Activated CD8-positive, alpha-beta memory T cell treated with anti-CD3 and anti-CD28 coated beads, Interleukin-2, amount 10 ng/mL, durations not matched to agents 7 days and 5 days (primary cell): ENCODE results near the gene UBR4. TPM values are rescaled to one million over a fixed set of nuclear protein-coding genes. Genes with fewer than 3 reads are reported as not detected.

Source experiments
- ATAC-seq: fragments of 150-1000 bp; cut with Tn5 transposase; one replicate; pipeline ENCODE4 v1.10.0; 2021; ENCODE audit warnings: moderate library complexity
- CTCF ChIA-PET: fragments of 350-600 bp; sonication (Branson Sonifier 250); formaldehyde crosslinking; loops from one replicate; lab custom pipeline; 2021; ENCODE audit warnings: antibody characterized with exemption; lab: Charles Lee
- DNase-seq: peaks from one replicate; pipeline ENCODE4 v3.0.0-alpha.2; 2020
- H3K27ac Mint-ChIP-seq: one replicate; pipeline ENCODE4 v1.8.0; 2021; ENCODE audit warnings: mild to moderate bottlenecking, mixed read lengths
- H3K27me3 Mint-ChIP-seq: one replicate; pipeline ENCODE4 v1.8.0; 2021; ENCODE audit warnings: mixed read lengths
- H3K36me3 Mint-ChIP-seq: one replicate; pipeline ENCODE4 v1.8.0; 2021; ENCODE audit warnings: mild to moderate bottlenecking, mixed read lengths
- H3K4me1 Mint-ChIP-seq: one replicate; pipeline ENCODE4 v1.8.0; 2021; ENCODE audit warnings: mixed read lengths
- H3K4me3 Mint-ChIP-seq: one replicate; pipeline ENCODE4 v1.8.0; 2021; ENCODE audit warnings: mild to moderate bottlenecking, moderate library complexity, mixed read lengths
- H3K9me3 Mint-ChIP-seq: one replicate; pipeline ENCODE4 v1.8.0; 2022; ENCODE audit warnings: low read depth, mixed read lengths
- total RNA-seq, 2 experiments: library from RNA; stranded (reverse); gene quantifications; one replicate each; pipeline ENCODE4 v1.2.3, GENCODE V29; 2021

UBR4 gene
- total RNA-seq, 2 experiments from 2014 or later: 140 to 144 TPM

DNA sequence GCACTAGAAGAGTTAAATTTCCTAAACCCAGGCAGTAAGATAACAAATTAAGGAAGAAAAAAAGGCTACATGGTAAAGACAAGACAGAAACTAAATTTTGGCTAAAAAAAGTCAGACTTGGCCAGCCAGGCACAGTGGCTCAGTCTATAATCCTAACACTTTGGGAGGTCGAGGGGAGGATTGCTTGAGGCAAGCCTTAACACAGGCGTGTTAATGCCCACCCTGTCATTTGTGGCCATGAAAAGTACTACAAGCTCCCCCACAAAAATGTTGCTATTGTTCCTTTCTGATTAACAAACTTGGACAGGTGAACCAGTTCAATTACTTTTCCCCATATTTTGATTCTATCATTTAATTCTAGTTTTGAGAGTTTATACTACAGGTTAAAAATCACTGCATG is 32.3 kb downstream of the UBR4 start:
- H3K4me3 Mint-ChIP-seq: no peak overlapping the region
- peaks cover 22% of the 10 kb centered on the region for H3K4me1 Mint-ChIP-seq
- no peaks in the 10 kb centered on the region for H3K27me3 Mint-ChIP-seq
- ATAC-seq (no peak), DNase-seq (no peak)
- H3K9me3 Mint-ChIP-seq: no peaks in the 10 kb centered on the region
- CTCF ChIA-PET: interaction anchor here (1.0 to 4.0 kb wide), 5 partner anchors 12 to 93 kb away, joined by 3 to 39 read pairs (median 3); no protein-coding TSS in a partner anchor
- peaks cover 60% of the 10 kb centered on the region for H3K36me3 Mint-ChIP-seq
- no peak overlapping the region for H3K27ac Mint-ChIP-seq

GRCh38 chr1:19169642-19170041 is 40.4 kb downstream of the UBR4 start:
- Mint-ChIP-seq H3K36me3 (peaks cover 68% of the 10 kb centered on the region), H3K27ac (no peak overlapping the region), H3K4me3 (no peak overlapping the region), H3K4me1 (peaks cover 10% of the 10 kb centered on the region), H3K9me3 (no peaks in the 10 kb centered on the region), H3K27me3 (no peaks in the 10 kb centered on the region)
- DNase-seq (no peak), ATAC-seq (no peak)
- CTCF ChIA-PET: interaction anchor here (1.5 kb wide), 1 partner anchor 10 kb away, joined by 5 read pairs; no protein-coding TSS in a partner anchor

DNA sequence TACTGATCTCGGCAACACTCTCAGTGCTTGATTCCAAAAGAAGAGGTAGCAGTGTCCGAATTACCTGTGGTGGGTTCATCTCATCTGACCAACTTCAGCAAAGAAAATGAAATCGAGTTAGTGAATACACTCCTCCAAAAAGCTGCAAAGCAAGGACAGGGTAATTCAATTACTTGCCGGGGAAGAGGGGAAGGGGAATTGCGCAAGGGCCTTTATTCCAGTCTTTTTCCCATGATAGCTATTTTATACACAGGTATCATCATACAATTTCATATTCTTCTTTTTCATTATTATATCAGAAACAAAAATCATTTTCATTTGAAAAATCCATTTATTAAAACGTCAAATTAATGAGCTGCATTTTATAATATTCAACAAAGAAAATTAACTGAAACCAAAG is 42.9 kb downstream of the UBR4 start:
- H3K27me3 Mint-ChIP-seq: no peaks in the 10 kb centered on the region
- ATAC-seq (no peak), DNase-seq (no peak)
- no peak overlapping the region for H3K27ac Mint-ChIP-seq
- CTCF ChIA-PET: interaction anchor here (1.0 kb wide), 1 partner anchor 254 kb away, joined by 3 read pairs; no protein-coding TSS in a partner anchor
- H3K4me3 Mint-ChIP-seq: no peak overlapping the region
- H3K4me1 Mint-ChIP-seq: peaks cover 10% of the 10 kb centered on the region
- H3K9me3 Mint-ChIP-seq: no peaks in the 10 kb centered on the region
- peaks cover 65% of the 10 kb centered on the region for H3K36me3 Mint-ChIP-seq

GRCh38 chr1:19166066-19166465 is 44.0 kb downstream of the UBR4 start:
- Mint-ChIP-seq H3K27ac (peak overlapping the region; percentile 23), H3K9me3 (no peaks in the 10 kb centered on the region), H3K4me3 (no peak overlapping the region), H3K36me3 (peaks cover 66% of the 10 kb centered on the region), H3K4me1 (peaks cover 10% of the 10 kb centered on the region), H3K27me3 (no peaks in the 10 kb centered on the region)
- CTCF ChIA-PET: interaction anchor here (1.0 to 1.4 kb wide), 2 partner anchors 13 to 22 kb away, joined by 3 to 4 read pairs; no protein-coding TSS in a partner anchor
- ATAC-seq (no peak), DNase-seq (no peak)

DNA sequence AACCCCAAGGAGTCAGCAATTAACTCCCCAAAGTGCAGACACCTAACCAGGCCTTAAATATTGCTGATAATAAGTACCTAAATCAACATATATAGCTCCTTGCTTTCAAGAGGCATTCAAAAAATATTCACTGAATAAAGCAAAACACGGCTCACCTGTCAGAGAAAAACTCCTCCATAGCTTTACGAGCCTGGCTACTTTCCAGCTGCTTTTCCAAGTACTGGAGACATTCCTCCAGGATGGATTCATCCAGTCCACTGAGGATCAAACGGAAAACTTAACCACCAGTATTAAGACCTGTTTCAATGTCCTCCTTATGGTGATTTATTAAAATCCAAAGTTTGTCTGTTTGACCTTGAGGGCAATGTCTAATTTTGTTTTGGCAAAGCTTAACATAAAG is 44.6 kb downstream of the UBR4 start:
- CTCF ChIA-PET: interaction anchor here (0.7 to 1.4 kb wide), 2 partner anchors 13 to 15 kb away, joined by 3 to 4 read pairs; no protein-coding TSS in a partner anchor
- Mint-ChIP-seq H3K9me3 (no peaks in the 10 kb centered on the region), H3K4me1 (peaks cover 10% of the 10 kb centered on the region), H3K36me3 (peaks cover 69% of the 10 kb centered on the region), H3K27me3 (no peaks in the 10 kb centered on the region), H3K4me3 (no peak overlapping the region), H3K27ac (no peak overlapping the region)
- ATAC-seq (no peak), DNase-seq (no peak)

GRCh38 chr1:19164274-19165015 is 45.6 kb downstream of the UBR4 start:
- Mint-ChIP-seq H3K27me3 (no peaks in the 10 kb centered on the region), H3K9me3 (no peaks in the 10 kb centered on the region), H3K27ac (peak overlapping the region; percentile 37), H3K36me3 (peaks cover 74% of the 10 kb centered on the region), H3K4me1 (peaks cover 2% of the 10 kb centered on the region), H3K4me3 (no peak overlapping the region)
- CTCF ChIA-PET: interaction anchor here (0.7 to 1.0 kb wide), 3 partner anchors 12 to 77 kb away, joined by 3 read pairs; no protein-coding TSS in a partner anchor
- DNase-seq (no peak), ATAC-seq (no peak)

DNA sequence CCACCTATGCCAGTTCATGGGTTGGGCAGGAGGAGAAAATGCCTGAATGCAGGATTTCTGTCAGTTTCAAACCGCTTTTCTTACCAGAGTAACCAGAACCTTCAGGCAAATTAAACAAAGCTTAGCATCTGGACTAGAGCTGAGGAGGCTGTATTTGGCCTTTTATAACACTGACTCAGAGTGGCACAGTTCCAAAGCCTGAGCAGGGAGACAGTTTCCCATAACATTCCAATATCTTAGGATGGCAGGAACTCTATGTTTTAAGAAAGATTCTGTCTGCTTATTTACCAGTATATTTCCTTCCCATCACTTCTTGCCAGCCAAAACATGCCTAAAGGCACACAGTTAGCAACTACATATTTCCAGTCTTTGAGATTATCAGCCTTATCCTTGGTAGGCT is 46.8 kb downstream of the UBR4 start:
- Mint-ChIP-seq H3K36me3 (peaks cover 70% of the 10 kb centered on the region), H3K9me3 (no peaks in the 10 kb centered on the region), H3K4me1 (no peaks in the 10 kb centered on the region), H3K27ac (no peak overlapping the region), H3K27me3 (no peaks in the 10 kb centered on the region), H3K4me3 (no peak overlapping the region)
- ATAC-seq (no peak), DNase-seq (no peak)
- CTCF ChIA-PET: interaction anchor here (1.0 kb wide), 1 partner anchor 11 kb away, joined by 3 read pairs; no protein-coding TSS in a partner anchor

GRCh38 chr1:19160831-19161230 is 49.2 kb downstream of the UBR4 start:
- Mint-ChIP-seq H3K4me1 (peaks cover 3% of the 10 kb centered on the region), H3K36me3 (peaks cover 68% of the 10 kb centered on the region), H3K4me3 (no peak overlapping the region), H3K27me3 (no peaks in the 10 kb centered on the region), H3K9me3 (no peaks in the 10 kb centered on the region), H3K27ac (no peak overlapping the region)
- ATAC-seq: no peak
- CTCF ChIA-PET: interaction anchor here (0.5 kb wide), 1 partner anchor 510 kb away, joined by 3 read pairs; no protein-coding TSS in a partner anchor
- no peak for DNase-seq

DNA sequence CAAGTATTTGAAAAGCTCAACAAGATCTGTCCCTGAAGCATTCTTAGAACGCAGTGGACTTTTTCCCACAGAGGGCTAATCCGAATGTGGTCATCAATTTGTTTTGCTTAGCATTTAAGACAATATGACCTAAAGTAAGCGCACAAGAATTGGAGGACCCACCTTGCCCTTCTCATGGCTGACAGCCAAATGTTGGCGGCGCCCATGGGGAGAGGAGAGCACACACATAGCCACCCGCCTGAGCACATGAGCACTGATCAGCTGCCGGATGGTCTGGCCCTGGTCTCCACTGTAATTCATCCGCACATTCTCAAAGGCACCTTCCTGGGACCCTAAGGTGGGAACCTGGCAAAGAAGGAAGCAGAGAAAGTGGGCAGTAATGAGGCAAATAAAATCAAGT is 52.4 kb downstream of the UBR4 start:
- no peak for DNase-seq
- ATAC-seq: no peak
- Mint-ChIP-seq H3K27me3 (no peaks in the 10 kb centered on the region), H3K27ac (no peak overlapping the region), H3K36me3 (peaks cover 73% of the 10 kb centered on the region), H3K9me3 (no peaks in the 10 kb centered on the region), H3K4me3 (no peak overlapping the region), H3K4me1 (peaks cover 3% of the 10 kb centered on the region)
- CTCF ChIA-PET: no interaction called here

- H3K27ac Mint-ChIP-seq: no peak overlapping the region
- CTCF ChIA-PET: interaction anchor here (0.8 to 1.1 kb wide), 2 partner anchors 15 to 43 kb away, joined by 3 read pairs; no protein-coding TSS in a partner anchor
- no peak overlapping the region for H3K4me3 Mint-ChIP-seq
- H3K27me3 Mint-ChIP-seq: no peaks in the 10 kb centered on the region
- ATAC-seq (no peak), DNase-seq (no peak)
- H3K9me3 Mint-ChIP-seq: no peaks in the 10 kb centered on the region
- peaks cover 74% of the 10 kb centered on the region for H3K36me3 Mint-ChIP-seq
- peaks cover 3% of the 10 kb centered on the region for H3K4me1 Mint-ChIP-seq
Measured at GRCh38 chr1:19156676-19157075, 53.4 kb downstream of the UBR4 start.

GRCh38 chr1:19154876-19155275 is 55.2 kb downstream of the UBR4 start:
- H3K9me3 Mint-ChIP-seq: no peaks in the 10 kb centered on the region
- CTCF ChIA-PET: interaction anchor here (1.3 kb wide), 1 partner anchor 248 kb away, joined by 3 read pairs; no protein-coding TSS in a partner anchor
- DNase-seq (no peak), ATAC-seq (no peak)
- peaks cover 3% of the 10 kb centered on the region for H3K4me1 Mint-ChIP-seq
- H3K27me3 Mint-ChIP-seq: no peaks in the 10 kb centered on the region
- H3K36me3 Mint-ChIP-seq: peaks cover 67% of the 10 kb centered on the region
- H3K27ac Mint-ChIP-seq: peak overlapping the region; percentile 52
- H3K4me3 Mint-ChIP-seq: no peak overlapping the region

DNA sequence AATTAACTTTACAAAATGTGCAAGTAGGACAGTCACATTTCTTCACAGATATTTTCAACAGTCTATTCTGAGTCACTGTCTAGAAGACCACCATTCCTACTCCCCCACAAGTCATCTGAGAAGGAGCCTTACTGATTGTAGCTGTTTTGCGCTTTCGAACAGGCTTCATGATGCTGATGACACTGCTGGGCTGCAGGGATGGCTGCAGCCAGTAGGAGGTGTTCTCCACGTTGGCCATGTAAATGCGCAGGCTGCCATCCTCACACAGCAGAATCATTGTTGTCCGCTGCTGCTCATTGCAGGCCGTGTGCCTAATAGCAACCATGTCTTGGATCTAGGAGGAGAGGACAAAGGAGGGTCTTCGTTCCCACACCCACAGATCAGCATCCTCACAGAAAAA is 56.9 kb downstream of the UBR4 start:
- Mint-ChIP-seq H3K9me3 (no peaks in the 10 kb centered on the region), H3K36me3 (peaks cover 73% of the 10 kb centered on the region), H3K4me1 (peaks cover 3% of the 10 kb centered on the region), H3K4me3 (no peak overlapping the region), H3K27ac (no peak overlapping the region), H3K27me3 (no peaks in the 10 kb centered on the region)
- ATAC-seq (no peak), DNase-seq (no peak)
- CTCF ChIA-PET: interaction anchor here (1.2 to 1.6 kb wide), 3 partner anchors 11 to 40 kb away, joined by 3 read pairs; no protein-coding TSS in a partner anchor

GRCh38 chr1:19151537-19151936 is 58.5 kb downstream of the UBR4 start:
- DNase-seq: no peak
- Mint-ChIP-seq H3K9me3 (no peaks in the 10 kb centered on the region), H3K4me3 (no peak overlapping the region), H3K27ac (no peak overlapping the region), H3K36me3 (peaks cover 76% of the 10 kb centered on the region), H3K4me1 (peaks cover 1% of the 10 kb centered on the region), H3K27me3 (no peaks in the 10 kb centered on the region)
- CTCF ChIA-PET: interaction anchor here (1.5 to 1.6 kb wide), 2 partner anchors 12 to 38 kb away, joined by 3 read pairs; no protein-coding TSS in a partner anchor
- ATAC-seq: no peak
